Right atrium auricular region (tissue), 2 donors: Measurements from ENCODE around the gene CHN1. TPM values are rescaled to one million over a fixed set of nuclear protein-coding genes. Genes with fewer than 3 reads are reported as not detected.

Experiments used
- DNase-seq: peaks from one replicate; pipeline ENCODE4 v3.0.0-alpha.2; 2019; ENCODE audit warnings: low spot score
- H3K27ac ChIP-seq, 2 donors: fragments of 200-600 bp; sonication (generic); 1 replicate in 1 of 2; 2 replicates in 1 of 2; pipeline ENCODE4 v1.5.1; 2016 to 2019
- H3K27me3 ChIP-seq, 2 donors: fragments of 200-600 bp; sonication (generic); one replicate each; pipeline versions ENCODE4 v1.5.1 to v1.6.0; 2017 to 2019
- H3K36me3 ChIP-seq: fragments of 200-600 bp; sonication (generic); one replicate; pipeline ENCODE4 v1.5.1; 2016
- H3K4me1 ChIP-seq, 2 donors: fragments of 200-600 bp; sonication (generic); one replicate each; pipeline versions ENCODE4 v1.5.1 to v1.6.0; 2017 to 2019
- H3K4me3 ChIP-seq, 2 donors: fragments of 200-600 bp; sonication (generic); 1 replicate in 1 of 2; 2 replicates in 1 of 2; pipeline ENCODE4 v1.5.1; 2017 to 2019; ENCODE audit warnings: mild to moderate bottlenecking in 1 of 2, moderate library complexity in 1 of 2
- H3K9me3 ChIP-seq, 2 donors: fragments of 200-600 bp; sonication (generic); one replicate each; pipeline ENCODE4 v1.5.1; 2019
- total RNA-seq, 2 donors: library from RNA; depleted of rRNA; stranded (reverse); fragments of >200 nt; gene quantifications; one replicate each; pipeline ENCODE4 v1.1.0, GENCODE V29; 2016
- TF ChIP-seq, protein P1 (sequence below), 2 donors: fragments of 200-600 bp; sonication (generic); IDR thresholded peaks; one replicate each; pipeline ENCODE4 v1.5.1; 2019; ENCODE audit warnings: antibody characterized with exemption in 2 of 2

The CHN1 gene, protein sequence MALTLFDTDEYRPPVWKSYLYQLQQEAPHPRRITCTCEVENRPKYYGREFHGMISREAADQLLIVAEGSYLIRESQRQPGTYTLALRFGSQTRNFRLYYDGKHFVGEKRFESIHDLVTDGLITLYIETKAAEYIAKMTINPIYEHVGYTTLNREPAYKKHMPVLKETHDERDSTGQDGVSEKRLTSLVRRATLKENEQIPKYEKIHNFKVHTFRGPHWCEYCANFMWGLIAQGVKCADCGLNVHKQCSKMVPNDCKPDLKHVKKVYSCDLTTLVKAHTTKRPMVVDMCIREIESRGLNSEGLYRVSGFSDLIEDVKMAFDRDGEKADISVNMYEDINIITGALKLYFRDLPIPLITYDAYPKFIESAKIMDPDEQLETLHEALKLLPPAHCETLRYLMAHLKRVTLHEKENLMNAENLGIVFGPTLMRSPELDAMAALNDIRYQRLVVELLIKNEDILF
- 1 to 10 TPM; 4.1 to 9.3 TPM for total RNA-seq

DNA sequence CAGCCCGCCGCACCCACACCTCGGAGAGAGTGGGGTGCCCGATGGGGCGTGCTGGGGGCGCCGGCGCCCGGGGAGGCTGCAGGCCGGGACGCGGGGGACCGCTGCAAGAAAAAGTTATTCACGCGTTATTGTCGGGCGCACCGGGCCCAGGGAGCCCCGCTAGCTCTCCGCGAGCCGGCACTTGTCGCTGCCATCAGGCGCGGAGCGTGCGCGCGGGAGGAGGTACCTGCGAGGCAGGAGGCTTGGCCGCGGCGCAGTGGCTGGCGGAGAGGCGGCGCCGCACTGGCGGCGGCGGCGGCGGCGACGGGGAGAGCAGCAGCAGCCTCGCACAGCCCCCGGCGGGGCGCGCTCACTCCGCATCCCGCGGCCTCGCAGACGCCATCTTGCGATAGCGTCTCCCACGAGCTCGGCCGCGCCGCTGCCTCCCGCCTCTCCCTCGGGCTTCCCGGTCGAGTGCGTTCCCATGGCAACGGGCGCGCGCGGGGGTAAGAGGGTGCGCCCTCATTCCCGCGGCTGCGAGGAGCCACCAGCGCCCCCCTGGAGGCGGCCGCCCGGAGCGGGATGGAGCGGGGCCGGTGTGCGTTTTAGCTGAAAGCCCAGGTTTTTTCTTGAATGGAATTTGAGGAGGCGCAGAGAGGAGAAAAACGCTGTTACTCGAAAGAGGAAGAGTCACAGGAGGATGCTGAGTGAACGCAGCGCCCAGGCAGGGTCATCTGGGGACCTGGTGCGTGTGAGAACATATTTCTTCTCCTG is at the start of gene CHN1:
Gene CHN1, minus strand, starts transcription at position 402 of the 753 bp plus-strand sequence. CDS start 469 bp downstream, outside the sequence.
- Histone ChIP-seq H3K9me3 (no peaks in the 10 kb centered on the region), H3K36me3 (no peaks in the 10 kb centered on the region), H3K4me3 (peak within 1 kb of the TSS; percentile 65 to 73), H3K27me3 (no peaks in the 10 kb centered on the region), H3K27ac (peak within 1 kb of the TSS; percentile 71 to 81), H3K4me1 (no peaks in the 10 kb centered on the region)
- DNase-seq: peak; percentile 68
- TF ChIP-seq, protein P1, sequence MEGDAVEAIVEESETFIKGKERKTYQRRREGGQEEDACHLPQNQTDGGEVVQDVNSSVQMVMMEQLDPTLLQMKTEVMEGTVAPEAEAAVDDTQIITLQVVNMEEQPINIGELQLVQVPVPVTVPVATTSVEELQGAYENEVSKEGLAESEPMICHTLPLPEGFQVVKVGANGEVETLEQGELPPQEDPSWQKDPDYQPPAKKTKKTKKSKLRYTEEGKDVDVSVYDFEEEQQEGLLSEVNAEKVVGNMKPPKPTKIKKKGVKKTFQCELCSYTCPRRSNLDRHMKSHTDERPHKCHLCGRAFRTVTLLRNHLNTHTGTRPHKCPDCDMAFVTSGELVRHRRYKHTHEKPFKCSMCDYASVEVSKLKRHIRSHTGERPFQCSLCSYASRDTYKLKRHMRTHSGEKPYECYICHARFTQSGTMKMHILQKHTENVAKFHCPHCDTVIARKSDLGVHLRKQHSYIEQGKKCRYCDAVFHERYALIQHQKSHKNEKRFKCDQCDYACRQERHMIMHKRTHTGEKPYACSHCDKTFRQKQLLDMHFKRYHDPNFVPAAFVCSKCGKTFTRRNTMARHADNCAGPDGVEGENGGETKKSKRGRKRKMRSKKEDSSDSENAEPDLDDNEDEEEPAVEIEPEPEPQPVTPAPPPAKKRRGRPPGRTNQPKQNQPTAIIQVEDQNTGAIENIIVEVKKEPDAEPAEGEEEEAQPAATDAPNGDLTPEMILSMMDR (IDR thresholded peaks at IDR 0.05): peak in 1 of 2 donors; percentile 37

DNA sequence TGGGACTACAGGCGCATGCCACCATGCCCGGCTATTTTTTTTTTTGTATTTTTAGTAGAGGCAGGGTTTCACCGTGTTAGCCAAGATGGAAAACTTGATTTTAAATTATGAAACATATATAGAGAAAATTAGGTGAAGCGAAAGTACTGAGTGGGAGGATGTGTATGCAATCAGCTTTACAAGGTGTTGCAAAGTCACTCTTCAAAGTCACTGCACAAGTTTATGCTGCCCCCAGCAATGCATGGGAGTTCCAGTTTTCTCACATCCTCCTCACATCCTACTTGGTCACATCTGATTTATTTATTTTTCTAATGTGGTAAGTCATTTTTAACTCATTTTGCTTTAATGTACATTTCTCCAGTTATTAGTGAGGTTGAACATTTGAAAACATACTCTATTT is 49.2 kb upstream of the CHN1 start:
- TF ChIP-seq, protein P1 (IDR thresholded peaks at IDR 0.05): no peak
- Histone ChIP-seq H3K4me3 (no peak overlapping the region), H3K4me1 (no peaks in the 10 kb centered on the region), H3K27me3 (no peaks in the 10 kb centered on the region), H3K27ac (no peak overlapping the region), H3K36me3 (no peaks in the 10 kb centered on the region), H3K9me3 (no peaks in the 10 kb centered on the region)
- DNase-seq: no peak

DNA sequence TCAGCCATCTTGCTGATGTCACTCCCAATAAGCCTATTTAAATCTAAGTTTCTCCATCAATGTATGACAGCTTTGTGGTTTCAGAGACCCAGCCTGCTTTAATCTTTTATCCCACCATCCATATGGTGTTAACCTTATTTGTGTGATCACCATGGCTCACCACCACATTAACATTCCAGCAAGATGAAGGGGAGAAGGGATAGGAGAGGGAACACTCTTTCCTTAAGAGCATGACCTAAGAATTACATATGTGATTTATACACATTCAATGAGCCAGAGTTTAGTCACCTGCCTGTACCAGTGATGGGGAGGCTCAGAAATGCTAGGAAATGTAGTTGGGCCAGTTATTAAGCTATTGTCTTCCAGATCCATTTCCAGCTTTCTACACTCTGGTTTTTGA is 44.5 kb upstream of the CHN1 start:
- no peak for DNase-seq
- no peaks in the 10 kb centered on the region for H3K4me1 ChIP-seq
- H3K27me3 ChIP-seq: no peaks in the 10 kb centered on the region
- no peak overlapping the region for H3K4me3 ChIP-seq
- TF ChIP-seq, protein P1 (IDR thresholded peaks at IDR 0.05): no peak
- H3K27ac ChIP-seq: no peak overlapping the region
- H3K36me3 ChIP-seq: no peaks in the 10 kb centered on the region
- H3K9me3 ChIP-seq: no peaks in the 10 kb centered on the region

DNA sequence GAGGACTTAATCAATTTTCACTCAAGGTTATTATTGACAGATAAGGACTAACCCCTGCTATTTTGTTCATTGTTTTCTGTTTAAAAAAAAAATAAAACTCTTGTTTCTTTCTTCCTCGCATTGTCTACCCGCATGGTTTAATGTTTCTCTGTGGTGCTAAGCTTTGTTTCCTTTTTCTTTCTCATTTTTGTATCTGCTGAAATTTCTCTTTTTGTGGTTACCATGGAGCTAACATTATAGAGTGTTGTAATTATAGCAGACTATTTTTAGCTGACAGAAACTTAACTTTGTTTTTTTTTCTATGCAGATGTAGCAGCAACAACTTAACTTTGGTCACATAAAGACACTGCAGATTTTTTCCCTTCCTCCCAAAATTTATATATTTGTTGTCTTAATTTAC is 43.1 kb upstream of the CHN1 start:
- TF ChIP-seq, protein P1 (IDR thresholded peaks at IDR 0.05): no peak
- Histone ChIP-seq H3K4me3 (no peak overlapping the region), H3K27ac (no peak overlapping the region), H3K9me3 (no peaks in the 10 kb centered on the region), H3K36me3 (no peaks in the 10 kb centered on the region), H3K4me1 (no peaks in the 10 kb centered on the region), H3K27me3 (no peaks in the 10 kb centered on the region)
- no peak for DNase-seq

DNA sequence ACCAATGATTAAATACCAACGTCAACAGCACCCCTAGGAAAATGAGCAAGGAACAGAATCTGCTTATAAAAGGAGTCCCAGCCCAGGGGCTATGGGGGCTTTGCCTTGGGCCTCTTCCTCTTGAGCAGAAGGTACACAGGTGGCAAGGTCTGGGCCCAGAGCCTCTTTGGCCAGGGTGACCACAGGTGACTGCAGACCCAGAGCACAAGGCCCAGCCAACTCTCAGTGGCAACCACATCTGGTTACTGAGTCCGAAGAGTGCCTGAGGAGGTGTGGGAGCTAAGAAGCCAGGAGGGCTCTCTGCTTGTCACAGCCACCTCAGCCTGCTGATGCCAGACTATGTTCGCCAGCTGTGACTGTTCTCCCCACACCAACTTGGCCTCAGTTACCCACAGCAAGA is 34.3 kb upstream of the CHN1 start:
- H3K4me3 ChIP-seq: no peak overlapping the region
- DNase-seq: no peak
- H3K9me3 ChIP-seq: no peaks in the 10 kb centered on the region
- H3K4me1 ChIP-seq: peaks cover 0 to 9% of the 10 kb centered on the region in 2 donors
- no peak overlapping the region for H3K27ac ChIP-seq
- H3K36me3 ChIP-seq: no peaks in the 10 kb centered on the region
- TF ChIP-seq, protein P1 (IDR thresholded peaks at IDR 0.05): no peak
- no peaks in the 10 kb centered on the region for H3K27me3 ChIP-seq
